ENCODE data around the gene SUGT1. TPM values are rescaled to one million over a fixed set of nuclear protein-coding genes. Genes with fewer than 3 reads are reported as not detected.
"Not testable (repeated sequence)": the region's sequence is repeated elsewhere in the genome, so short reads cannot be mapped to it uniquely, and the experiment has no call there.

SUGT1 gene
- polyA plus RNA-seq, 4 donors: 39.6 to 47.5 (median 45.6) TPM

DNA sequence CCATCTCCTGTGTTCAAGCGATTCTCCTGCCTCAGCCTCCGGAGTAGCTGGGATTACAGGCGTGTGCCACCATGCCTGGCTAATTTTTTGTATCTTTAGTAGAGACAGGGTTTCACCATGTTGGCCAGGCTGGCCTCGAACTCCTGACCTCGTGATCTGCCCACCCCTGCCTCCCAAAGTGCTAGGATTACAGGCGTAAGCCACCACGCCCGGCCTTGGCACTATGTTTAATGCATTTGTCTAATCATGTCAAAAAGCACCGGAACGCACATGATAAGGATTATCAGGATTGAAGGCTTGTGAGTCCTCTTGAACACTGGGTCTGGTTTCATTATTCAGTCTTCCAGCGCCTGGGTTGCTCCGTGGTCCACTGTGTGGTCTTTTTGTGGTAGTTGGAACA is 55.6 kb downstream of the SUGT1 start:
- DNase-seq: not testable (repeated sequence)

DNA sequence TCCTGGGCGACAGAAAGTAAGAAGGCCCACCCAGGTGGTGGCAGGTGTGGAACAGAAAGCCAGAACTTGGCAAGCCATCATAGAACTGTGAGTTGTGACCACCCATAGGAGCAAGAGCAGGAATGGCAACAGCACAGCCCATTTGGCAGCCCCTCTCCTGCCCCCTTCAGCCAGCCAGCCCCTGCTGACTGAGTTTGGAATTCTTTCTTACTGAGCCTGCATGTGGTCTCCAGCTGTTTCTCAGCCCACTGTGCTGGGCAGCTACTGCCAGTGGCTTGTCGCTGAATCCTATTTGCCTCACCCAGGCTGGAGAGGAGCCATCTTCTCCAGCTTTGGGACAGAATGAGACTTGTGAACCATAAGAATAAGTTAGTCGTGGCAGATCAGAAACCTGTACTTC is 58.6 kb downstream of the SUGT1 start:
- WGBS, 3 donors: 76 to 91% (median 79%) methylated on average over 3 of the region's 3 CpGs

More for the DNA sequence above, 55.6 kb downstream of the SUGT1 start:
- not testable (repeated sequence) for H3K9me3 ChIP-seq (ENCODE audit: control insufficient read depth in 2 of 2, insufficient read depth in 1 of 2, low read depth in 1 of 2, low read length in 1 of 2); H3K27ac ChIP-seq (ENCODE audit: low read depth in 1 of 3, low read length in 2 of 3); H3K36me3 ChIP-seq (ENCODE audit: control insufficient read depth in 3 of 3, insufficient read depth in 2 of 3, low read depth in 1 of 3, low read length in 3 of 3); H3K27me3 ChIP-seq (ENCODE audit: control insufficient read depth in 3 of 3, insufficient read depth in 3 of 3, low read length in 3 of 3); H3K4me3 ChIP-seq (ENCODE audit: low read depth in 1 of 3, low read length in 3 of 3); H3K4me1 ChIP-seq (ENCODE audit: control insufficient read depth in 3 of 3, insufficient read depth in 2 of 3, low read depth in 1 of 3, low read length in 2 of 3); FAIRE-seq
- 55 to 77% (median 65%) methylated on average over 12 of the region's 12 CpGs for WGBS, 3 donors

DNA sequence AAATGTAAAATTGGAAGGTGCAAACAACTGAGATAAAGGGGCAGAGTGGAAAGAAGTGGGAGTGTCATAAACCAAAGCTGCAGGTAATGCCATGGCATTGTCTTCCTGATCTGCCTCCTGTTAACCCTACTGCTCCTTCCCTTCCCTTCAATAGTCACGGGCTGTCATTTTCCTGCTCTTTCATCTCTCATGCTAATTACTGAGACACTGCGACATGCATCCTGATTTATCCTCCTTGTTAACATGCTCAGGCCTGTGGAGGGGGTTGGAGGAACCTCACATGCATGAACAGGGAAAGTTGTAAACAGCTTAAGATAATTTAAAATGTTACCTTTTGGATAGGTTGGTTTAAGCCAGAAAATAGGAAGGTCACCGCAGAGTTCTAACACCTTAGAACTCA is 59.7 kb downstream of the SUGT1 start:
- Histone ChIP-seq H3K27ac (ENCODE audit: low read depth in 1 of 3, low read length in 2 of 3) (no peak overlapping the region), H3K27me3 (ENCODE audit: control insufficient read depth in 3 of 3, insufficient read depth in 3 of 3, low read length in 3 of 3) (no peaks in the 10 kb centered on the region), H3K4me1 (ENCODE audit: control insufficient read depth in 3 of 3, insufficient read depth in 2 of 3, low read depth in 1 of 3, low read length in 2 of 3) (no peaks in the 10 kb centered on the region), H3K4me3 (ENCODE audit: low read depth in 1 of 3, low read length in 3 of 3) (no peak overlapping the region), H3K9me3 (ENCODE audit: control insufficient read depth in 2 of 2, insufficient read depth in 1 of 2, low read depth in 1 of 2, low read length in 1 of 2) (no peaks in the 10 kb centered on the region), H3K36me3 (ENCODE audit: control insufficient read depth in 3 of 3, insufficient read depth in 2 of 3, low read depth in 1 of 3, low read length in 3 of 3) (no peaks in the 10 kb centered on the region)
- 79 to 89% (median 80%) methylated on average over 3 of the region's 3 CpGs for WGBS, 3 donors
- FAIRE-seq: no peak
- no peak for DNase-seq

More for the DNA sequence above, 58.6 kb downstream of the SUGT1 start:
- Histone ChIP-seq H3K4me3 (ENCODE audit: low read depth in 1 of 3, low read length in 3 of 3) (no peak overlapping the region), H3K27ac (ENCODE audit: low read depth in 1 of 3, low read length in 2 of 3) (no peak overlapping the region), H3K36me3 (ENCODE audit: control insufficient read depth in 3 of 3, insufficient read depth in 2 of 3, low read depth in 1 of 3, low read length in 3 of 3) (no peaks in the 10 kb centered on the region), H3K27me3 (ENCODE audit: control insufficient read depth in 3 of 3, insufficient read depth in 3 of 3, low read length in 3 of 3) (no peaks in the 10 kb centered on the region), H3K9me3 (ENCODE audit: control insufficient read depth in 2 of 2, insufficient read depth in 1 of 2, low read depth in 1 of 2, low read length in 1 of 2) (no peaks in the 10 kb centered on the region), H3K4me1 (ENCODE audit: control insufficient read depth in 3 of 3, insufficient read depth in 2 of 3, low read depth in 1 of 3, low read length in 2 of 3) (no peaks in the 10 kb centered on the region)
- no peak for DNase-seq
- FAIRE-seq: no peak

DNA sequence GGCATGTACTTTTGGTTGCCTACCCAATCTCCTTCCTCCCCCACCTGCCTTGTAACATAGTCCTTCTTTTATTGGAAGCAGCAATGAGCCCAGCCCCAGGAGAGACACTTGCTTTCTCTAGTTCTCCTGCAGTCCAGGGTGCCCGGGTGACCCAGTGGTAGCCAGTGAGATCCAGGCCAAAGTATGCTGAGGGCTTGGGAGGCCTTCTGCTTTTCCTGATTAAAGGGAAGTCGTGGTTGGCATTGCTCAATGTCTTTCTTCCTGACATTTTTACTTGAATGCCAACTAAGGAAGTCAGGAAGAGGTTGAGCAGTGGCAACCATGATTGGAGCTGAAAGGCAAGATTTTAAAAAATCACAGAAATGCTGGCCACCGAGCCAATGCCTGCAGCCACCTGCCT is 61.3 kb downstream of the SUGT1 start:
- FAIRE-seq (no peak), DNase-seq (no peak)
- Histone ChIP-seq H3K36me3 (ENCODE audit: control insufficient read depth in 3 of 3, insufficient read depth in 2 of 3, low read depth in 1 of 3, low read length in 3 of 3) (no peaks in the 10 kb centered on the region), H3K27ac (ENCODE audit: low read depth in 1 of 3, low read length in 2 of 3) (no peak overlapping the region), H3K4me1 (ENCODE audit: control insufficient read depth in 3 of 3, insufficient read depth in 2 of 3, low read depth in 1 of 3, low read length in 2 of 3) (no peaks in the 10 kb centered on the region), H3K27me3 (ENCODE audit: control insufficient read depth in 3 of 3, insufficient read depth in 3 of 3, low read length in 3 of 3) (no peaks in the 10 kb centered on the region), H3K9me3 (ENCODE audit: control insufficient read depth in 2 of 2, insufficient read depth in 1 of 2, low read depth in 1 of 2, low read length in 1 of 2) (no peaks in the 10 kb centered on the region), H3K4me3 (ENCODE audit: low read depth in 1 of 3, low read length in 3 of 3) (no peak overlapping the region)
- WGBS, 3 donors: 59 to 66% (median 59%) methylated on average over 3 of the region's 3 CpGs

DNA sequence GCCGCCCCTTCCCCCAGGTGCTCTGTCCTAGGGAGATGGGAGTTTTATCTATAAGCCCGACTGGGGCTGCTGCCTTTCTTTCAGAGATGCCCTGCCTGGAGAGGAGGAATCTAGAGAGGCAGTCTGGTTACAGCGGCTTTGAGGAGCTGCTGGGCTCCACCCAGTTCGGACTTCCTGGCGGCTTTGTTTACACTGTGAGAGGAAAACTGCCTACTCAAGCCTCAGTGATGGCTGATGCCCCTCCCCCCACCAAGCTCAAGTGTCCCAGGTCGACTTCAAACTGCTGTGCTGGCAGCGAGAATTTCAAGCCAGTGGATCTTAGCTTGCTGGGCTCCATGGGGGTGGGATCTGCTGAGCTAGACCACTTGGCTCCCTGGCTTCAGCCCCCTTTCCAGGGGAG is 68.3 kb downstream of the SUGT1 start:
- not testable (repeated sequence) for H3K27me3 ChIP-seq (ENCODE audit: control insufficient read depth in 3 of 3, insufficient read depth in 3 of 3, low read length in 3 of 3); DNase-seq; H3K36me3 ChIP-seq (ENCODE audit: control insufficient read depth in 3 of 3, insufficient read depth in 2 of 3, low read depth in 1 of 3, low read length in 3 of 3); FAIRE-seq; H3K27ac ChIP-seq (ENCODE audit: low read depth in 1 of 3, low read length in 2 of 3); H3K9me3 ChIP-seq (ENCODE audit: control insufficient read depth in 2 of 2, insufficient read depth in 1 of 2, low read depth in 1 of 2, low read length in 1 of 2); H3K4me3 ChIP-seq (ENCODE audit: low read depth in 1 of 3, low read length in 3 of 3); H3K4me1 ChIP-seq (ENCODE audit: control insufficient read depth in 3 of 3, insufficient read depth in 2 of 3, low read depth in 1 of 3, low read length in 2 of 3)
- WGBS, 3 donors: 60 to 69% (median 61%) methylated on average over 7 of the region's 7 CpGs

- not testable (repeated sequence) for H3K36me3 ChIP-seq (ENCODE audit: control insufficient read depth in 3 of 3, insufficient read depth in 2 of 3, low read depth in 1 of 3, low read length in 3 of 3); DNase-seq; FAIRE-seq; H3K9me3 ChIP-seq (ENCODE audit: control insufficient read depth in 2 of 2, insufficient read depth in 1 of 2, low read depth in 1 of 2, low read length in 1 of 2); H3K4me3 ChIP-seq (ENCODE audit: low read depth in 1 of 3, low read length in 3 of 3); H3K4me1 ChIP-seq (ENCODE audit: control insufficient read depth in 3 of 3, insufficient read depth in 2 of 3, low read depth in 1 of 3, low read length in 2 of 3); H3K27me3 ChIP-seq (ENCODE audit: control insufficient read depth in 3 of 3, insufficient read depth in 3 of 3, low read length in 3 of 3); H3K27ac ChIP-seq (ENCODE audit: low read depth in 1 of 3, low read length in 2 of 3)
- 84 to 93% (median 90%) methylated on average over 2 of the region's 2 CpGs for WGBS, 3 donors
Measured at GRCh38 chr13:52721356-52721755, 68.7 kb downstream of the SUGT1 start.

GRCh38 chr13:52723181-52723580 is 70.5 kb downstream of the SUGT1 start:
- Histone ChIP-seq H3K9me3 (ENCODE audit: control insufficient read depth in 2 of 2, insufficient read depth in 1 of 2, low read depth in 1 of 2, low read length in 1 of 2) (peaks cover 0 to 4% of the 10 kb centered on the region in 2 donors), H3K27ac (ENCODE audit: low read depth in 1 of 3, low read length in 2 of 3) (no peak overlapping the region), H3K4me1 (ENCODE audit: control insufficient read depth in 3 of 3, insufficient read depth in 2 of 3, low read depth in 1 of 3, low read length in 2 of 3) (no peaks in the 10 kb centered on the region), H3K4me3 (ENCODE audit: low read depth in 1 of 3, low read length in 3 of 3) (no peak overlapping the region), H3K27me3 (ENCODE audit: control insufficient read depth in 3 of 3, insufficient read depth in 3 of 3, low read length in 3 of 3) (peaks cover 0 to 3% (median 0%) of the 10 kb centered on the region in 3 donors), H3K36me3 (ENCODE audit: control insufficient read depth in 3 of 3, insufficient read depth in 2 of 3, low read depth in 1 of 3, low read length in 3 of 3) (no peaks in the 10 kb centered on the region)
- DNase-seq (no peak), FAIRE-seq (no peak)
- 78 to 82% (median 81%) methylated on average over 4 of the region's 4 CpGs for whole genome bisulfite sequencing, 3 donors

GRCh38 chr13:52725302-52725701 is 72.7 kb downstream of the SUGT1 start:
- H3K9me3 ChIP-seq (ENCODE audit: control insufficient read depth in 2 of 2, insufficient read depth in 1 of 2, low read depth in 1 of 2, low read length in 1 of 2): peaks cover 0 to 4% of the 10 kb centered on the region in 2 donors
- no peak for FAIRE-seq
- no peaks in the 10 kb centered on the region for H3K36me3 ChIP-seq (ENCODE audit: control insufficient read depth in 3 of 3, insufficient read depth in 2 of 3, low read depth in 1 of 3, low read length in 3 of 3)
- H3K27me3 ChIP-seq (ENCODE audit: control insufficient read depth in 3 of 3, insufficient read depth in 3 of 3, low read length in 3 of 3): peaks cover 0 to 3% (median 0%) of the 10 kb centered on the region in 3 donors
- H3K4me1 ChIP-seq (ENCODE audit: control insufficient read depth in 3 of 3, insufficient read depth in 2 of 3, low read depth in 1 of 3, low read length in 2 of 3): no peaks in the 10 kb centered on the region
- 84 to 96% (median 93%) methylated on average over 1 of the region's 1 CpG for WGBS, 3 donors
- no peak overlapping the region for H3K4me3 ChIP-seq (ENCODE audit: low read depth in 1 of 3, low read length in 3 of 3)
- H3K27ac ChIP-seq (ENCODE audit: low read depth in 1 of 3, low read length in 2 of 3): no peak overlapping the region
- DNase-seq: no peak

GRCh38 chr13:52726258-52726657 is 73.6 kb downstream of the SUGT1 start:
- no peak for FAIRE-seq
- no peak for DNase-seq
- Histone ChIP-seq H3K9me3 (ENCODE audit: control insufficient read depth in 2 of 2, insufficient read depth in 1 of 2, low read depth in 1 of 2, low read length in 1 of 2) (peaks cover 0 to 4% of the 10 kb centered on the region in 2 donors), H3K4me1 (ENCODE audit: control insufficient read depth in 3 of 3, insufficient read depth in 2 of 3, low read depth in 1 of 3, low read length in 2 of 3) (no peaks in the 10 kb centered on the region), H3K27ac (ENCODE audit: low read depth in 1 of 3, low read length in 2 of 3) (no peak overlapping the region), H3K4me3 (ENCODE audit: low read depth in 1 of 3, low read length in 3 of 3) (no peak overlapping the region), H3K27me3 (ENCODE audit: control insufficient read depth in 3 of 3, insufficient read depth in 3 of 3, low read length in 3 of 3) (no peaks in the 10 kb centered on the region), H3K36me3 (ENCODE audit: control insufficient read depth in 3 of 3, insufficient read depth in 2 of 3, low read depth in 1 of 3, low read length in 3 of 3) (no peaks in the 10 kb centered on the region)
- WGBS, 3 donors: 15 to 55% (median 38%) methylated on average over 2 of the region's 2 CpGs

All from small intestine (tissue), 7 donors.